OCI-LY7 (cell line): ENCODE measurements around the gene CDC14B. TPM values are rescaled to one million over a fixed set of nuclear protein-coding genes. Genes with fewer than 3 reads are reported as not detected.

Experiments used
- BruUV-seq: library from RNA; stranded (reverse); fragments of 400-500 nt; replicated peaks from 2 replicates; lab custom pipeline; 2021; lab: Mats Ljungman, UMichigan
- CTCF ChIA-PET: fragments of 300-600 bp; sonication (Branson Sonifier 250); formaldehyde crosslinking; loops from one replicate; lab custom pipeline; 2022; ENCODE audit warnings: antibody characterized with exemption; ENCODE audit not compliant: unreplicated experiment; lab: Charles Lee
- POLR2A ChIA-PET: fragments of 300-600 bp; sonication (Branson Sonifier 250); formaldehyde crosslinking; loops from one replicate; lab custom pipeline; 2022; ENCODE audit warnings: antibody characterized with exemption; lab: Charles Lee
- DNase-seq: peaks from one replicate; pipeline ENCODE4 v3.0.0-alpha.2; 2015; ENCODE audit warnings: low spot score
- H2AFZ ChIP-seq: fragments of 200-600 bp; sonication (generic), shearing (Covaris generic); 2 replicates; pipeline ENCODE4 v1.6.1; 2014; ENCODE audit warnings: mild to moderate bottlenecking, antibody characterized with exemption, low read length, moderate library complexity
- H3K27ac ChIP-seq: fragments of 200-600 bp; sonication (generic); 2 replicates; pipeline ENCODE4 v1.5.1; 2014; ENCODE audit warnings: mixed run types, low read depth, mild to moderate bottlenecking, moderate library complexity, low read length, inconsistent platforms; ENCODE audit not compliant: poor library complexity, severe bottlenecking
- H3K36me3 ChIP-seq: fragments of 200-600 bp; sonication (generic); 2 replicates; pipeline ENCODE4 v1.6.1; 2014; ENCODE audit warnings: mild to moderate bottlenecking, antibody characterized with exemption, low read length, moderate library complexity, mixed read lengths; ENCODE audit not compliant: insufficient read depth
- H3K4me1 ChIP-seq: fragments of 200-600 bp; sonication (generic); 2 replicates; pipeline ENCODE4 v1.5.1; 2014; ENCODE audit warnings: mild to moderate bottlenecking, low read length; ENCODE audit not compliant: insufficient read depth, poor library complexity, severe bottlenecking
- H3K4me2 ChIP-seq: fragments of 200-600 bp; sonication (generic); 2 replicates; pipeline ENCODE4 v1.6.1; 2014; ENCODE audit warnings: mild to moderate bottlenecking, low read length
- H3K4me3 ChIP-seq: fragments of 200-600 bp; sonication (generic); 2 replicates; pipeline ENCODE4 v1.5.1; 2014; ENCODE audit warnings: mild to moderate bottlenecking, low read depth, low read length; ENCODE audit not compliant: poor library complexity, severe bottlenecking
- H3K79me2 ChIP-seq: fragments of 200-600 bp; sonication (generic); 2 replicates; pipeline ENCODE4 v1.6.1; 2016; ENCODE audit warnings: low read depth, mild to moderate bottlenecking, low read length, moderate library complexity, mixed read lengths; ENCODE audit not compliant: insufficient read depth
- H3K9me2 ChIP-seq: fragments of 200-600 bp; sonication (generic); 2 replicates; pipeline ENCODE4 v1.6.1; 2016; ENCODE audit warnings: mild to moderate bottlenecking, low read length, mixed read lengths; ENCODE audit not compliant: insufficient read depth
- H3K9me3 ChIP-seq: fragments of 200-600 bp; sonication (generic); 2 replicates; pipeline ENCODE4 v1.6.1; 2014; ENCODE audit warnings: mild to moderate bottlenecking, mixed run types, low read length, mixed read lengths
- H4K20me1 ChIP-seq: fragments of 200-600 bp; sonication (generic); 2 replicates; pipeline ENCODE4 v1.6.1; 2014; ENCODE audit warnings: mild to moderate bottlenecking, antibody characterized with exemption, low read length, moderate library complexity, mixed read lengths; ENCODE audit not compliant: insufficient read depth
- EZH2phosphoT487 ChIP-seq: fragments of 200-600 bp; sonication (generic); IDR thresholded peaks from 2 replicates; pipeline ENCODE4 v1.6.1; 2018; ENCODE audit warnings: low read depth, borderline replicate concordance, mild to moderate bottlenecking, mixed run types, antibody characterized with exemption, low read length, moderate library complexity, mixed read lengths
- intact Hi-C: fragments of 100-400 bp; cut with micrococcal nuclease; formaldehyde crosslinking; loops from one replicate; pipeline ENCODE4 v1.10.0; 2022; ENCODE audit not compliant: unreplicated experiment
- total RNA-seq, 2 experiments: library from RNA; depleted of rRNA in 1 of 2; stranded (reverse); fragments of >200 nt in 1 of 2; shearing (Covaris generic) in 1 of 2; gene quantifications; 2 replicates each; pipeline ENCODE4 v1.2.3, GENCODE V29; 2014 to 2022
- TF ChIP-seq, protein P1 (sequence below): fragments of 200-600 bp; sonication (generic); conservative IDR thresholded peaks from 2 replicates; pipeline ENCODE4 v1.5.1; 2014; ENCODE audit warnings: mild to moderate bottlenecking, antibody characterized with exemption, low read length, moderate library complexity, mixed read lengths

The CDC14B gene
- total RNA-seq, 2 experiments from 2014 or later: 0.27 TPM; not detected in 1

DNA sequence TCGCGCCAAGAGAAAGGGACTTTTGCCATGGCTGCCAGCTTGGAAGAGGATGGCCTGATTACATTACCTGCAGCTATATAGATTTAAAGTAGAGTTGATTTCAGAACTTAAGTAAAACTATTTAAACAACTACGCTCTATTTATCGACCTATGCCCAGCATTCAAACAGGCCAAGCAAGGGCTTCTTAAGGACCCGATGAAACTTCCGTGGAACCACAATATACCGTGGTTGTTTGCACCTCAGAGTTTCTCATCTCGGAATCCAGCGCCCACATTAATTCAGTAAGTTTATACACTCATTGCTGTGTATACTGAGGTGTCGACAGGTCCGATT lies 505 bp upstream of the CDC14B start:
- H3K36me3 ChIP-seq: no peaks in the 10 kb centered on the region
- no peaks in the 10 kb centered on the region for H3K79me2 ChIP-seq
- no peaks in the 10 kb centered on the region for H4K20me1 ChIP-seq
- peaks cover 10% of the 10 kb centered on the region for H3K4me1 ChIP-seq
- no peak overlapping the region for H3K27ac ChIP-seq
- no peaks in the 10 kb centered on the region for H3K9me3 ChIP-seq
- H3K4me2 ChIP-seq: no peak overlapping the region
- TF ChIP-seq EZH2phosphoT487: no peak
- TF ChIP-seq, protein P1, sequence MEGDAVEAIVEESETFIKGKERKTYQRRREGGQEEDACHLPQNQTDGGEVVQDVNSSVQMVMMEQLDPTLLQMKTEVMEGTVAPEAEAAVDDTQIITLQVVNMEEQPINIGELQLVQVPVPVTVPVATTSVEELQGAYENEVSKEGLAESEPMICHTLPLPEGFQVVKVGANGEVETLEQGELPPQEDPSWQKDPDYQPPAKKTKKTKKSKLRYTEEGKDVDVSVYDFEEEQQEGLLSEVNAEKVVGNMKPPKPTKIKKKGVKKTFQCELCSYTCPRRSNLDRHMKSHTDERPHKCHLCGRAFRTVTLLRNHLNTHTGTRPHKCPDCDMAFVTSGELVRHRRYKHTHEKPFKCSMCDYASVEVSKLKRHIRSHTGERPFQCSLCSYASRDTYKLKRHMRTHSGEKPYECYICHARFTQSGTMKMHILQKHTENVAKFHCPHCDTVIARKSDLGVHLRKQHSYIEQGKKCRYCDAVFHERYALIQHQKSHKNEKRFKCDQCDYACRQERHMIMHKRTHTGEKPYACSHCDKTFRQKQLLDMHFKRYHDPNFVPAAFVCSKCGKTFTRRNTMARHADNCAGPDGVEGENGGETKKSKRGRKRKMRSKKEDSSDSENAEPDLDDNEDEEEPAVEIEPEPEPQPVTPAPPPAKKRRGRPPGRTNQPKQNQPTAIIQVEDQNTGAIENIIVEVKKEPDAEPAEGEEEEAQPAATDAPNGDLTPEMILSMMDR: no peak
- intact Hi-C loops: no loop called here
- CTCF ChIA-PET: no interaction called here
- no TSS peak for BruUV-seq
- no peak overlapping the region for H3K4me3 ChIP-seq
- POLR2A ChIA-PET: no interaction called here
- peak overlapping the region; percentile 42; the same call in 1 of the 2 replicates for H2AFZ ChIP-seq
- H3K9me2 ChIP-seq: no peaks in the 10 kb centered on the region
- no peak for DNase-seq

DNA sequence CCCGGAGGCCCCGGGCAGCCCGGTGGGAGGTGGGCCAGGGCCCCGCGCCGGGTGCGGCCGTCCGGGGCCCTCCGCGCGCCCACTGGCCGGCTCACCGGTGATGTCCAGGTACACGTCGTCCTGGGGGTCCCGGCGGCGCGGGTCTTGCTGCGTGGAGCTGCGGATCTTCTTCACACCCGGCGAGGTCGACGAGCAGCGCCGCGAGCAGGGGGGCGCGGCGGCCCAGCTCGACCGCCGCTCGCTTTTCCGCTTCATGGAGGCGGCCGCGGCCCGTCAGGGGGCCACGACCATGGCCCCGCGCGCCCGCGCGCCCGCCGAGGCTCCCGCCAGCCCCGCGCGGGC lies 548 bp downstream of the CDC14B start:
- no peak overlapping the region for H2AFZ ChIP-seq
- H4K20me1 ChIP-seq: no peaks in the 10 kb centered on the region
- no peak overlapping the region for H3K27ac ChIP-seq
- TF ChIP-seq, protein P1: no peak
- no peak overlapping the region for H3K4me3 ChIP-seq
- H3K4me2 ChIP-seq: no peak overlapping the region
- no peak for DNase-seq
- BruUV-seq: no TSS peak
- ChIA-PET CTCF (no interaction called here), POLR2A (no interaction called here)
- no peaks in the 10 kb centered on the region for H3K9me2 ChIP-seq
- intact Hi-C loops: no loop called here
- no peaks in the 10 kb centered on the region for H3K79me2 ChIP-seq
- H3K4me1 ChIP-seq: peaks cover 10% of the 10 kb centered on the region
- H3K36me3 ChIP-seq: no peaks in the 10 kb centered on the region
- H3K9me3 ChIP-seq: no peaks in the 10 kb centered on the region

DNA sequence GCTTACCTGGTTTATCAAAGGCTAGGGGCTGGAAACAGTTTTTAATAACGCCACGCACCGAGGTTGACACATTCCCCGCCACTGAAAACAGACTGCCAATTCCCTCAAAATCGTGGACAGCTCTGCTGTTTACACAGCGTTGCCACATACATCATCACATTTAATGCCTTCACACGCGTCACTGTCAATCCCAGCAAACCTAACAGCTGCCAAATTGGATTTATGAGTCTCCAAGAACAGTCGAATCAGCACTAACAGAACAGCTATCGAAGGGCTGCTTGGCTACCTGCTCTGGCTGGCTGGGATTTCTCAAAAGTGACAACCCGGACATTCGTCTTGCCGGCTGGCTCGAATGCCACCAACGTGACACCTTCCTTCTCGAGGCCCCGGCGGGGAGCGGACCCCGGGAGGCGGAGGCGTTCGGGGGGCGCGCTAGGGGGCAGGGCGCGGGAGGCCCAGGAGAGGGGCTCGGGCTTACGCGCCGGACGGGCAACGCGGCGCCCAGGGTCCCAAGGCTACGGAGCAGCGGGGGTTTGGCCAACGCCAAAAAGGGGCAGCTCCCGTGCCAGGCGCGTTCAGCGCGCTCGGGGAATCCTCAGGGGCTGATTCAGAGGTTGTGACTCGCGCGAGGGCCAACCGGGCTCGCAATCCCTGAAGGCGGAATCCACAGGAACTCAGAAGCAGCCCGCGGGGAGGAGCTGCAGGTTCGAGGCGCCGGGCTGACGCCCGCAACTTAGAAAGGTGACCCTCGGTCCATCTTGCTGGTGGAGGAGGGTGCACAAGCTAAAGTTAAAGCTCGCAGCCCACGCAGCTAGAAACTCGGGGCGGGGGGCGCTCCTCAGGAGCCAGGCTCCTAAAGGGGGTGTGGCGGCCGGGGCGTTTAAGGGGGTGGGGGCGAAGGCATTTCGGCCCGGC lies 1.2 kb downstream of the CDC14B start:
- Histone ChIP-seq H2AFZ (no peak overlapping the region), H3K4me1 (peaks cover 10% of the 10 kb centered on the region), H3K36me3 (no peaks in the 10 kb centered on the region), H3K9me2 (no peaks in the 10 kb centered on the region), H3K79me2 (no peaks in the 10 kb centered on the region), H3K9me3 (no peaks in the 10 kb centered on the region), H3K4me3 (no peak overlapping the region), H3K4me2 (no peak overlapping the region), H4K20me1 (no peaks in the 10 kb centered on the region), H3K27ac (no peak overlapping the region)
- CTCF ChIA-PET: no interaction called here
- TF ChIP-seq, protein P1: no peak
- TF ChIP-seq EZH2phosphoT487: no peak
- intact Hi-C loops: no loop called here
- POLR2A ChIA-PET: no interaction called here
- no peak for DNase-seq
- BruUV-seq: no TSS peak
